Measurements from ENCODE around the gene SMIM41.

DNA sequence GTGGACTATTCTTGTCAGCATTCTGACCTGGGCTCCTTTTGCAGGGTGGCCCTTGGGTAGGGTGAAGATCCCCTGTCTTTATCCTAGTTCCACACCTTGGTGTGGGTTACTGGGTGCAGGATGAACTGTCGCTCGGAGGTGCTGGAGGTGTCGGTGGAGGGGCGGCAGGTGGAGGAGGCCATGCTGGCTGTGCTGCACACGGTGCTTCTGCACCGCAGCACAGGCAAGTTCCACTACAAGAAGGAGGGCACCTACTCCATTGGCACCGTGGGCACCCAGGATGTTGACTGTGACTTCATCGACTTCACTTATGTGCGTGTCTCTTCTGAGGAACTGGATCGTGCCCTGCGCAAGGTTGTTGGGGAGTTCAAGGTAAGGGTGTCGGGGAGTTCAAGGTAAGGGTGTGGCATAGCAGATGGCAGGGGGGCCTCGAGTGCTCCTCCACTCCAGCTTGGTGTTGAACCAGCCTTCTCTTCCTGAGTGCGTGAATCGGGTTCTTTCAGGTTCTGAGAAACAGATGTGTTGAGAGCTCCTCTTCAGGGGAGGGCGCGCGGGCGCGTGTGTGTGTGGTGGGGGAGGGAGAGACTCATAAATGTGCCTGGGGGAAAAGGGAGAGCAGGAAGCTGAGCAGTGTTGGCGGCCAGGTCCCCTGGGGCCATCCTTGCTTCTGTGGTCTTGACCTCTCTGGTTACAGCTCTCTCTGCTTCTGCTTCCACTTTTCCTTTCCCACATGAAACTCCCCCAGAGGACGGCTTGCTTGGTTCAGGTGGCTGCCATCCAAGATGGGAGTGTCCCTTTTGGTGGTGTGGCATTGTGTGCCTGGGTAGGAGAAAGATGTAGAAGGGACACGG, 5.7 kb upstream of the SMIM41 start:
- TF ChIP-seq, protein P1, sequence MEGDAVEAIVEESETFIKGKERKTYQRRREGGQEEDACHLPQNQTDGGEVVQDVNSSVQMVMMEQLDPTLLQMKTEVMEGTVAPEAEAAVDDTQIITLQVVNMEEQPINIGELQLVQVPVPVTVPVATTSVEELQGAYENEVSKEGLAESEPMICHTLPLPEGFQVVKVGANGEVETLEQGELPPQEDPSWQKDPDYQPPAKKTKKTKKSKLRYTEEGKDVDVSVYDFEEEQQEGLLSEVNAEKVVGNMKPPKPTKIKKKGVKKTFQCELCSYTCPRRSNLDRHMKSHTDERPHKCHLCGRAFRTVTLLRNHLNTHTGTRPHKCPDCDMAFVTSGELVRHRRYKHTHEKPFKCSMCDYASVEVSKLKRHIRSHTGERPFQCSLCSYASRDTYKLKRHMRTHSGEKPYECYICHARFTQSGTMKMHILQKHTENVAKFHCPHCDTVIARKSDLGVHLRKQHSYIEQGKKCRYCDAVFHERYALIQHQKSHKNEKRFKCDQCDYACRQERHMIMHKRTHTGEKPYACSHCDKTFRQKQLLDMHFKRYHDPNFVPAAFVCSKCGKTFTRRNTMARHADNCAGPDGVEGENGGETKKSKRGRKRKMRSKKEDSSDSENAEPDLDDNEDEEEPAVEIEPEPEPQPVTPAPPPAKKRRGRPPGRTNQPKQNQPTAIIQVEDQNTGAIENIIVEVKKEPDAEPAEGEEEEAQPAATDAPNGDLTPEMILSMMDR (IDR thresholded peaks at IDR 0.05) = no peak
- no peak for TF ChIP-seq POLR2A (IDR thresholded peaks at IDR 0.05)
